A204.1 (cell line): ENCODE data around the gene GNG11.

Experiments used
- FAIRE-seq: peaks from 2 replicates; lab custom pipeline; 2012; peaks lifted over from hg19 to GRCh38; lab: Jason Lieb, UNC

The GNG11 gene

DNA sequence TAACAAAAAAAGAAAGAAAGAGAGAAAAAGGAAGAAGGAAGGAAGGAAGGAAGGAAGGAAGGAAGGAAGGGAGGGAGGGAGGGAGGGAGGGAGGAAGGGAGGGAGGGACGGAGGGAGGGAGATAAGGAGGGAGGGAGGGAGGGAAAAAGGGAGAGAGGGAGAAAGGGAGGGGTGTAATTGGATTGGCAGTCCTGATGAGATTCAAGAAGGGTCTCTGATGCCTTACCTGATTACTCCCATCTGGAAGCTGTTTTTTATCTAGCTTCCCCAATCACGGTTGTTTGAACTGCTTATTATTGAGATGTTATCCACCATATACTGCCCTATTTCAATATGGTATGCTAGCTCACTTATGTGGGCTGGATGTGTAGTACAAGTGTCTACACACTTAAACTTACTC lies 27.3 kb downstream of the GNG11 start:
- FAIRE-seq: no peak

GRCh38 chr7:93949423-93949822 lies 27.9 kb downstream of the GNG11 start:
- FAIRE-seq: no peak

DNA sequence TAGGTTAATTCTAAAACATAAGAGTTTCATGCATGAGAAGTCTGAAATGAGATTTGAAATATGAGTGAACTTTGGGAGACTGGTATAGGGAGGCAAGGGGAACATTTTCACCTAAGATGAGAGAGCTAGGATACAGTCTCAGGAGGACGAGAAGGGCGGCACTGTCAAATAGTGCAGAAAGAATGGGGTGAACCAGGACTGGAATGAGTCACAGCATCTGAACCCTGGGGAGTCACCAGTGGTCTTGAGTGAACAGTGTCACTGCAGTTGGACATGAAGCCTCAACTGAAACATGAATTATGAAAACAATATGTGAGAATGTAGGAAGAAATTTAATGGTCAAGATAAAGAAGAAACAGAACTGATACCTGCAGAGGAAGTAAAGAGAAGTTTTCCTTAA lies 33.8 kb downstream of the GNG11 start:
- no peak for FAIRE-seq

- no peak for FAIRE-seq
Observed at GRCh38 chr7:93957767-93958166, 36.2 kb downstream of the GNG11 start.

- no peak for FAIRE-seq
Observed at GRCh38 chr7:93958216-93958615, 36.7 kb downstream of the GNG11 start.

DNA sequence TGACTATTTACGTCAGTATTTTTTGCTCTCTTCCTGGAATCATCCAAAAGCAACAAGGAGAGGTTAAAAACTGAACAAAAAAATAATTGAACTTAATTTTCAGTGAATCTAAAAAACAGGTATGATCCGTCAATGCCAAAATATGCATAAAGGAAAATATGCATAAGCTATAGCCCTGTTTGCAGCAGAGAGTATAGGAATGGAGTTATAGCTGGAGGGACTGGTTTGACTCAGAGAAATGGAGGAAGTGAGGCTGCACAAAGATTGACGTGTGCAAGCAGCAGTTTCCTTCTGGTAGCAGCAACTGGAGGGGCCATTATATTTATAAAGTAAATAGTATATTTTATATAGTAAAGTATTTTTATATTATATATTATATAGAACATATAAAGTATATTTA lies 37.1 kb downstream of the GNG11 start:
- FAIRE-seq: no peak

DNA sequence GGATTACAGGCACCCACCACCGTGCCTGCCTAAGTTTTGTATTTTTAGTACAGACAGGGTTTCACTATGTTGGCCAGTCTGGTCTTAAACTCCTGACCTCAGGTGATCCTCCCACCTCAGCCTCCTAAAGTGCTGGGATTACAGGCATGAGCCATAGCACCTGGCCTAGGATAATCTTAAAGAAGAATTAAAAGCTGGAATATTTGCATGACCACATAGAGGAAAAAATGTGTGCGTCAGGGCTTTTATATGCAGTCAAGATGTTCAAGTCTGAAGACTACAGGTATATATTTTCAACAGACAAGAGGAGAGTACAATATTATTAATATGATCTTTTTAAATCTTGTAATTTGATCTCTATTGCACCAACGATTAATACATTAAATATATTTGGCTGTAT lies 39.5 kb downstream of the GNG11 start:
- no peak for FAIRE-seq

- FAIRE-seq: no peak
Observed at GRCh38 chr7:93964262-93964661, 42.7 kb downstream of the GNG11 start.

DNA sequence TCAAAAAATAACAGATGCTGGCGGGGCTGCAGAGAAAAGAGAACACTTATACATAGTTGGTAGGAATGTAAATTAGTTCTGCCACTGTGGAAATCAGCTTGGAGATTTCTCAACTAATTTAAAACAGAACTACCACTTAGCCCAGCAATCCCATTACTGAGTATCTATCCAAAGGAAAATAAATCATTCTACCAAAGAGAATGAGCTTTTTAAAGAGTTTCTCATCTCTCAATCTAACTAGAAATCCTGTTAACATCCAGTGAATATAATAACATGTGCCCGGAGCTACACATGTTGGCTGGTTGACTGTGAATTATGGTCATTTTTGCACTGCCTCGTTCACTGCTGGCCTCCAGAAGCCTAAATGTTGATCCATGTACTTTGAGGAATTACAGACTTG lies 43.3 kb downstream of the GNG11 start:
- FAIRE-seq: no peak

DNA sequence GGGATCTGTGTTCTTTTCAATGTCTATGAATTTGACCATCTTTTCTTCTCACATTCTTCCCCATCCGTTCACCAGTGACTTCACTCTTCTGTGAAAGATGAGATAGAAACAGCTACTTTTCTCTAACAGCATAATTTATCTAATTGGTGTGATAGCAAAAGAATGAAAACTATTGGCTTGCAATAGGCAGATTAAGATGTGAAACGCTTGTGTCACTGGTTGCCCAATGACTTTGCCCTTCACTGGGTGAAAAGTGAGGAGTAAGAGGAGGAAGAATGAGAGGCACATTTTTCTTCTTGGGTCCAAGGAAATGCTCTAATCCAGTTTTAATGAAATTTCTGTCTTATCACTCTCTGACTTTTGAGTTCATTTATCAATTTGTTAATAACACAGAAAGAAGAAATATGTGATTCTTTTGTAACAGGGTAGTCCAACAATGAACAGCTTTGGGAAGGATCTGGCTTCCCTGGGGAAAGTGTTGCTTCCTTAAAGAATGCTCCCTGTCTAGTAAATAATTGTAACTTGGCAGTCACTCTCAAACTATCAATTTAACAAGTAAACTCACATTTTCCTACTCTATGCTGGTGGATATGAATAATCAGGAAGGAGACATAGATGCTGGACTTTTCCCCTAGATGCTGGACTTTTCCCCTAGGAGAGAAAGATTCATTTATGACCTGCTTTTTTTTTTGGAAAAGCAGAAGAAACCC lies 47.5 kb downstream of the GNG11 start:
- no peak for FAIRE-seq

GRCh38 chr7:93972029-93972725 lies 50.6 kb downstream of the GNG11 start:
- FAIRE-seq: no peak

DNA sequence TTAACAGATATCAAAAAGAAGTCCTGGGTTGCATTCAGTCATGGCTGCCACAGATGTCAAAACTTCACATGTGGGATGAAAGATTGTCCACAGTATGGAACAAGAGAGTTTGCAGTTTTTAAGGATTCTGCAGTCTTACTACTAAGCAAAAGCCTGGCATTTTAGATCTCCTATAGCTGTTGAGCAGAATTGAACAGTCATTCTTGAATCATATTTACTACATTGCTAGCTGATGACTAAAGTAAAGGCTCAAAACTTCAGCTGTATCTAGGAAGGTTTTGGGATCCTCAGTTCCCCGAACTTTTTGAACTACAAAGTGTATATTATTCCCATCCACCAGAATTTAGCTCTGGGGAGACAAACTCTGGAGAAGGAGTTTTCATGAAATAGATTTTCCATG lies 51.6 kb downstream of the GNG11 start:
- FAIRE-seq: no peak

GRCh38 chr7:93977211-93977950 lies 55.8 kb downstream of the GNG11 start:
- no peak for FAIRE-seq
